ENCODE results near the gene VASH1.
"Not testable (repeated sequence)": the region's sequence is repeated elsewhere in the genome, so short reads cannot be mapped to it uniquely, and the experiment has no call there.

VASH1 gene

GRCh38 chr14:76724651-76725550 is 36.4 kb upstream of the VASH1 start:
- H3K4me3 ChIP-seq (ENCODE audit: low read length) = no peak overlapping the region
- H3K27me3 ChIP-seq (ENCODE audit: control insufficient read depth, insufficient read depth, low read length) = no peaks in the 10 kb centered on the region
- no peak overlapping the region for H3K9ac ChIP-seq (ENCODE audit: low read length)
- no peaks in the 10 kb centered on the region for H3K4me1 ChIP-seq (ENCODE audit: control insufficient read depth, insufficient read depth, low read length)
- H3K27ac ChIP-seq (ENCODE audit: low read depth, low read length) = no peak overlapping the region
- H3K36me3 ChIP-seq (ENCODE audit: control insufficient read depth, insufficient read depth, low read length) = no peaks in the 10 kb centered on the region

GRCh38 chr14:76726551-76726970 is 34.7 kb upstream of the VASH1 start:
- Histone ChIP-seq H3K9ac (ENCODE audit: low read length) (no peak overlapping the region), H3K27ac (ENCODE audit: low read depth, low read length) (no peak overlapping the region), H3K4me1 (ENCODE audit: control insufficient read depth, insufficient read depth, low read length) (no peaks in the 10 kb centered on the region), H3K4me3 (ENCODE audit: low read length) (no peak overlapping the region), H3K27me3 (ENCODE audit: control insufficient read depth, insufficient read depth, low read length) (no peaks in the 10 kb centered on the region), H3K36me3 (ENCODE audit: control insufficient read depth, insufficient read depth, low read length) (no peaks in the 10 kb centered on the region)

- Histone ChIP-seq H3K9ac (ENCODE audit: low read length) (no peak overlapping the region), H3K27me3 (ENCODE audit: control insufficient read depth, insufficient read depth, low read length) (no peaks in the 10 kb centered on the region), H3K27ac (ENCODE audit: low read depth, low read length) (no peak overlapping the region), H3K4me3 (ENCODE audit: low read length) (no peak overlapping the region), H3K4me1 (ENCODE audit: control insufficient read depth, insufficient read depth, low read length) (no peaks in the 10 kb centered on the region), H3K36me3 (ENCODE audit: control insufficient read depth, insufficient read depth, low read length) (no peaks in the 10 kb centered on the region)
Measured at GRCh38 chr14:76727384-76727783, 33.9 kb upstream of the VASH1 start.

- Histone ChIP-seq H3K4me1 (ENCODE audit: control insufficient read depth, insufficient read depth, low read length) (no peaks in the 10 kb centered on the region), H3K27ac (ENCODE audit: low read depth, low read length) (no peak overlapping the region), H3K9ac (ENCODE audit: low read length) (no peak overlapping the region), H3K4me3 (ENCODE audit: low read length) (no peak overlapping the region), H3K27me3 (ENCODE audit: control insufficient read depth, insufficient read depth, low read length) (no peaks in the 10 kb centered on the region), H3K36me3 (ENCODE audit: control insufficient read depth, insufficient read depth, low read length) (no peaks in the 10 kb centered on the region)
Measured at GRCh38 chr14:76727901-76728300, 33.4 kb upstream of the VASH1 start.

GRCh38 chr14:76729258-76729657 is 32.0 kb upstream of the VASH1 start:
- Histone ChIP-seq H3K36me3 (ENCODE audit: control insufficient read depth, insufficient read depth, low read length) (no peaks in the 10 kb centered on the region), H3K4me1 (ENCODE audit: control insufficient read depth, insufficient read depth, low read length) (no peaks in the 10 kb centered on the region), H3K9ac (ENCODE audit: low read length) (no peak overlapping the region), H3K27me3 (ENCODE audit: control insufficient read depth, insufficient read depth, low read length) (no peaks in the 10 kb centered on the region), H3K27ac (ENCODE audit: low read depth, low read length) (no peak overlapping the region), H3K4me3 (ENCODE audit: low read length) (no peak overlapping the region)

- Histone ChIP-seq H3K27ac (ENCODE audit: low read depth, low read length) (no peak overlapping the region), H3K4me3 (ENCODE audit: low read length) (no peak overlapping the region), H3K36me3 (ENCODE audit: control insufficient read depth, insufficient read depth, low read length) (no peaks in the 10 kb centered on the region), H3K27me3 (ENCODE audit: control insufficient read depth, insufficient read depth, low read length) (no peaks in the 10 kb centered on the region), H3K9ac (ENCODE audit: low read length) (no peak overlapping the region), H3K4me1 (ENCODE audit: control insufficient read depth, insufficient read depth, low read length) (no peaks in the 10 kb centered on the region)
Measured at GRCh38 chr14:76729953-76730505, 31.2 kb upstream of the VASH1 start.

- H3K9ac ChIP-seq (ENCODE audit: low read length); H3K27me3 ChIP-seq (ENCODE audit: control insufficient read depth, insufficient read depth, low read length); H3K4me1 ChIP-seq (ENCODE audit: control insufficient read depth, insufficient read depth, low read length); H3K36me3 ChIP-seq (ENCODE audit: control insufficient read depth, insufficient read depth, low read length); H3K27ac ChIP-seq (ENCODE audit: low read depth, low read length); H3K4me3 ChIP-seq (ENCODE audit: low read length): not testable (repeated sequence)
Measured at GRCh38 chr14:76734501-76734900, 26.8 kb upstream of the VASH1 start.

GRCh38 chr14:76736514-76736913 is 24.8 kb upstream of the VASH1 start:
- Histone ChIP-seq H3K4me1 (ENCODE audit: control insufficient read depth, insufficient read depth, low read length) (no peaks in the 10 kb centered on the region), H3K27me3 (ENCODE audit: control insufficient read depth, insufficient read depth, low read length) (no peaks in the 10 kb centered on the region), H3K27ac (ENCODE audit: low read depth, low read length) (no peak overlapping the region), H3K36me3 (ENCODE audit: control insufficient read depth, insufficient read depth, low read length) (no peaks in the 10 kb centered on the region), H3K4me3 (ENCODE audit: low read length) (no peak overlapping the region), H3K9ac (ENCODE audit: low read length) (no peak overlapping the region)

- Histone ChIP-seq H3K36me3 (ENCODE audit: control insufficient read depth, insufficient read depth, low read length) (no peaks in the 10 kb centered on the region), H3K27ac (ENCODE audit: low read depth, low read length) (no peak overlapping the region), H3K27me3 (ENCODE audit: control insufficient read depth, insufficient read depth, low read length) (no peaks in the 10 kb centered on the region), H3K4me1 (ENCODE audit: control insufficient read depth, insufficient read depth, low read length) (no peaks in the 10 kb centered on the region), H3K4me3 (ENCODE audit: low read length) (no peak overlapping the region), H3K9ac (ENCODE audit: low read length) (no peak overlapping the region)
Measured at GRCh38 chr14:76741074-76741473, 20.2 kb upstream of the VASH1 start.

- no peak overlapping the region for H3K4me3 ChIP-seq (ENCODE audit: low read length)
- H3K27me3 ChIP-seq (ENCODE audit: control insufficient read depth, insufficient read depth, low read length) = no peaks in the 10 kb centered on the region
- no peak overlapping the region for H3K27ac ChIP-seq (ENCODE audit: low read depth, low read length)
- no peaks in the 10 kb centered on the region for H3K4me1 ChIP-seq (ENCODE audit: control insufficient read depth, insufficient read depth, low read length)
- H3K36me3 ChIP-seq (ENCODE audit: control insufficient read depth, insufficient read depth, low read length) = no peaks in the 10 kb centered on the region
- H3K9ac ChIP-seq (ENCODE audit: low read length) = no peak overlapping the region
Measured at GRCh38 chr14:76742185-76742584, 19.1 kb upstream of the VASH1 start.

- Histone ChIP-seq H3K27ac (ENCODE audit: low read depth, low read length) (no peak overlapping the region), H3K4me1 (ENCODE audit: control insufficient read depth, insufficient read depth, low read length) (no peaks in the 10 kb centered on the region), H3K36me3 (ENCODE audit: control insufficient read depth, insufficient read depth, low read length) (no peaks in the 10 kb centered on the region), H3K9ac (ENCODE audit: low read length) (no peak overlapping the region), H3K4me3 (ENCODE audit: low read length) (no peak overlapping the region), H3K27me3 (ENCODE audit: control insufficient read depth, insufficient read depth, low read length) (no peaks in the 10 kb centered on the region)
Measured at GRCh38 chr14:76742966-76743365, 18.3 kb upstream of the VASH1 start.

- H3K27ac ChIP-seq (ENCODE audit: low read depth, low read length) = no peak overlapping the region
- H3K27me3 ChIP-seq (ENCODE audit: control insufficient read depth, insufficient read depth, low read length) = no peaks in the 10 kb centered on the region
- H3K36me3 ChIP-seq (ENCODE audit: control insufficient read depth, insufficient read depth, low read length) = no peaks in the 10 kb centered on the region
- H3K9ac ChIP-seq (ENCODE audit: low read length) = no peak overlapping the region
- no peak overlapping the region for H3K4me3 ChIP-seq (ENCODE audit: low read length)
- H3K4me1 ChIP-seq (ENCODE audit: control insufficient read depth, insufficient read depth, low read length) = no peaks in the 10 kb centered on the region
Measured at GRCh38 chr14:76752744-76753143, 8.5 kb upstream of the VASH1 start.
